SU-DHL-6 (cell line): ENCODE measurements around the gene DPM3.

Source experiments
- EZH2phosphoT487 ChIP-seq: fragments of 200-600 bp; sonication (generic), shearing (Covaris generic); conservative IDR thresholded peaks from 2 replicates; pipeline ENCODE4 v1.6.1; 2018; ENCODE audit warnings: mild to moderate bottlenecking, antibody characterized with exemption, low read length, moderate library complexity, mixed read lengths
- TF ChIP-seq, protein P1 (sequence below): fragments of 200-600 bp; sonication (generic); IDR thresholded peaks from one replicate; pipeline ENCODE4 v1.5.1; 2017; ENCODE audit warnings: antibody characterized with exemption, mild to moderate bottlenecking, low read length, moderate library complexity; ENCODE audit not compliant: insufficient read depth, poor library complexity, severe bottlenecking

- TF ChIP-seq, protein P1, sequence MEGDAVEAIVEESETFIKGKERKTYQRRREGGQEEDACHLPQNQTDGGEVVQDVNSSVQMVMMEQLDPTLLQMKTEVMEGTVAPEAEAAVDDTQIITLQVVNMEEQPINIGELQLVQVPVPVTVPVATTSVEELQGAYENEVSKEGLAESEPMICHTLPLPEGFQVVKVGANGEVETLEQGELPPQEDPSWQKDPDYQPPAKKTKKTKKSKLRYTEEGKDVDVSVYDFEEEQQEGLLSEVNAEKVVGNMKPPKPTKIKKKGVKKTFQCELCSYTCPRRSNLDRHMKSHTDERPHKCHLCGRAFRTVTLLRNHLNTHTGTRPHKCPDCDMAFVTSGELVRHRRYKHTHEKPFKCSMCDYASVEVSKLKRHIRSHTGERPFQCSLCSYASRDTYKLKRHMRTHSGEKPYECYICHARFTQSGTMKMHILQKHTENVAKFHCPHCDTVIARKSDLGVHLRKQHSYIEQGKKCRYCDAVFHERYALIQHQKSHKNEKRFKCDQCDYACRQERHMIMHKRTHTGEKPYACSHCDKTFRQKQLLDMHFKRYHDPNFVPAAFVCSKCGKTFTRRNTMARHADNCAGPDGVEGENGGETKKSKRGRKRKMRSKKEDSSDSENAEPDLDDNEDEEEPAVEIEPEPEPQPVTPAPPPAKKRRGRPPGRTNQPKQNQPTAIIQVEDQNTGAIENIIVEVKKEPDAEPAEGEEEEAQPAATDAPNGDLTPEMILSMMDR: no peak
- TF ChIP-seq EZH2phosphoT487: no peak
Observed at GRCh38 chr1:155186794-155187455, 46.6 kb upstream of the DPM3 start.
